HG02870 (cell line): ENCODE results near the gene CPNE4.

Experiments used
- ATAC-seq: cut with Tn5 transposase; IDR thresholded peaks from one replicate; pipeline ENCODE4 v1.9.1; 2021; ENCODE audit warnings: mild to moderate bottlenecking, moderate library complexity; ENCODE audit not compliant: unreplicated experiment

CPNE4 gene

DNA sequence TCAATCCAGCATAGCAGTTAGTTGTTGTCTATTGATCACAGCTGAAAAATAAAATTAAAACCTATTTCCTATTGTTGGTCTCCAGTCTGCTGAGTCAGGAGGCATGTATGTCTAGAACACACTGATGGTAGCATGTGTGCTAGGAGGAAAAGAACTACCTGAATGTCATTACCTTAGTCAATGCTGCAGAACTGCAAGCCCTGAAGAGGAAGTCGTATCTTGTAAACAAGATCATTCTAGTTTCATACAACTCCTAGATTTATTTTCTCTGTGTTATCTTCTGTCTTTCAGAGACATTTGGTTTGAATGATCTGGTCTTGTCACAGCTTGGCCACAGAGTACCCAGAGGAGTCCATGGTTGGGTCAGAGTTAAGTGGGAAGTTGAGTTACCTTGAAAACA is 422.1 kb downstream of the CPNE4 start:
- ATAC-seq = peak; percentile 40

DNA sequence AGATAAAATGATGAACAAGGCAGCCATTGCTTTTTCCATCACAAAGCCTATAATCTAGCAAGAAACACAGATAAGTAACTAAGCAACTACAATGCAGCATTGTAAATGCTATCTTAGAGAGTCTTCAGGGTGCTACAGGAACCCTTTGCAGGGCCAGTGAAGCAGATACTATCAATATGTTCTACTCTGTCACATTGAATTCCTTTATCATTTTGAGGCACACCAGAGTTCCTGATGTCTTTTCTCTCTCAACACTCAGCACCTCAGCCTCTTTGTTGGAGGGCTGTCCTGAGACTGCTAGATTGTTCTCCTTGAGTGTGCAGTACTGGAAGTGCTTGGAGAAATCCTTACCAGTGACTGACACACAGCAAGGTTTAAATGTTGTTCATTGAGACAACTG is 424.6 kb downstream of the CPNE4 start:
- no peak for ATAC-seq

DNA sequence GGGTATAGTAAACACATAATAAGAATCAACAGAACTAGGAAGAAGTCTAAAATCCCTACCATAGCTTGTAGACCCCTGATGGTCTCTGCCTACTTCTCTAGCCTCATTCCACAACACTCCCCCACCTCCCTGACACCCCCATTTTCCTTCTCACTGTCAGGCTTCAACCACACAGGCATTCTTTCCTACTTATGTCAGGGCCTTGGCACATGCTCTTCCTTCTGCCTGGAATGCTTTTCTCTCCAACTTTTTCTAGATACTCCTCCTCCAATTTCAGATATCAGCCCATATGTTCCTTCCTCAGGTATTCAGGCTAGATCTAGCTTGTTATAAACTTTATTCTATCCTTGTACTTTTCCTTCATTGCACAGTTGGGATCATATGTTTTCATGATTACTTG is 426.1 kb downstream of the CPNE4 start:
- no peak for ATAC-seq

DNA sequence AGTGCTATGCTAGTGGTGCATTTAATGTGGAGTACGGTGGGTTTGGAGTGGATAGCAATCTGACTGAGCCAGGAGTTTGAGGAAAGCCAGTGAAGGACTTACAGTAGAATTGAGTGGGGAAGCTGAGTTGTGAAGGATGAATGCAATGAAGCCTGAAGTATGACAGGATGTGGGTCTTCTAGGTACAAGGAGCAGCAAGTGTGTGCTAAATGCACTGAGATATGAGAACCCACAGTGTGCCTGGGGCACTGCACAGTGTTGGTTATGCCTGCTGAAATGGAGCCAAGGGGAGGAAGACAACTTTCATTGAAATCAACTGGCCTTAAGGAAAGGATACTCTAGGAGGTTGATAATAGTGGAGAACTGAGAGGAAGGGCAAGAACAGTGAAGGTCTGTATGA is 426.5 kb downstream of the CPNE4 start:
- ATAC-seq = peak; percentile 68

- ATAC-seq = no peak
Observed at GRCh38 chr3:131605916-131606315, 428.9 kb downstream of the CPNE4 start.

GRCh38 chr3:131602011-131602779 is 432.6 kb downstream of the CPNE4 start:
- no peak for ATAC-seq

- no peak for ATAC-seq
Observed at GRCh38 chr3:131597816-131598215, 437.0 kb downstream of the CPNE4 start.

- ATAC-seq = no peak
Observed at GRCh38 chr3:131596884-131597283, 437.9 kb downstream of the CPNE4 start.

DNA sequence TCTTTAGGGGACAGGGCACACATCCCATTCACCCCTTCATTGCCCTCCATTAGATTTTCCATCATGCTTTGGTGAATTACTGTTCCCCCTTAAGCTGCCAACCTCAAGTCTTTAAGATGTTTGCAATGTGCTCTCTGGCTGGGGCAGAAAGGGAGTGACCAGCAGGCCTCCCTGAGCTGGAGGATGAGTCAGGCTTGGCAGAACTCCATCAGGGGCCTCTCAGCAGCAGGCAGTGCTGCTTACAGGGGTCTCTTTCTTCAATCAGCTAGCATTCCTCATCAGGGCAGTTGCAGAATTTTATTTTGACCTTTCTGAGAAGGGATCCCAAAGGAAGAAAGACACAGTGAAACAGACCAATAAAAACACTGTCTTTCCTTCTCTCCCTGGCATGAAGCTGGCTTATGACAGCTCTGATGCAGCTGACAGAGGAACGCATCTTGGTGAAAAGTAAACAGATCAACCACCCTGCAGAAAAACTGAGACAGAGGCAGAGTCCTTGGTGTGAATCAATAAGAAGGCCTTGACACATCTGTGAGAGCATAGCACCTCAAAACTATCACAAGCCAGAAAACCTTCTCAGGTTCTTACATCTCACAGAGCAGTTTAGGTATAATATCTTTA is 443.3 kb downstream of the CPNE4 start:
- no peak for ATAC-seq

- ATAC-seq = no peak
Observed at GRCh38 chr3:131586277-131586676, 448.5 kb downstream of the CPNE4 start.

DNA sequence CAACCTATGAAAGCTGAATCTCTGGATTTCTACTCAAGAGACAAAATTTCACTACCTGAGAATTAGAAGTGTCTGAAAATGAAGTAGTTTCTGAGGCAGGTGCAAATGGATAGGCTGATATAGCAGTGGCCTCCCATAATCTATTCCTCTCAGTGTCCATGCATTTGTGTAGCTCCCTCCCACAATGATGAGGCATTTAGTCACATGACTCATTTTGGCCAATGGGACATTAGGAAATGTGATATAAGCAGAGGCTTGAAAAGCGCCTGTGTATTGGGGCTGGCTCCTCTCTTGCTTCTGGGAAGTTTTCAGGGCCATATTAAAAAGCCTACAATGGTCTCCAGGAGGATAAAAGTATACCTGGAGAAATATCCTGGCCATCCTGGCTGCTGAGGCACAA is 452.4 kb downstream of the CPNE4 start:
- no peak for ATAC-seq

GRCh38 chr3:131568460-131568859 is 466.4 kb downstream of the CPNE4 start:
- no peak for ATAC-seq

DNA sequence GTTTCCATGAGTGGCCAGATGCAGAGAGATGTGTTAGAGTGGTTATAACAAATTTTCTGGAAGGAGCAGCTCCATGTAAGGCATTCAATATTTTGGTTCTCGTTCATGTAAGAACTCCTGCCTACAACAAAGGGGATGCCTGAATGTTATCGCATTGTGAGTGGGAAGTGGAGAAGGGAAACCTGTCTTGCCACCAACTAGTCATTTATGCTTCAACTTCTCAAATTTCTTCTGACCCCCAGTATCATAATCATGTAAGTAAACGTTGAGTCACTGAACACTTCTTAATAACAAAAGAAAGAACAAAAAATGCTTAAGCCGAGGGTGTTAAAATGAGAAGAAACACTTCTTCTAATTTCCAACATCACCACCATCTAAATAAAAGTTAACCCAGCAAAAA is 470.0 kb downstream of the CPNE4 start:
- no peak for ATAC-seq

- no peak for ATAC-seq
Observed at GRCh38 chr3:131561511-131561910, 473.3 kb downstream of the CPNE4 start.

- ATAC-seq = peak; percentile 45
Observed at GRCh38 chr3:131560795-131561194, 474.0 kb downstream of the CPNE4 start.

DNA sequence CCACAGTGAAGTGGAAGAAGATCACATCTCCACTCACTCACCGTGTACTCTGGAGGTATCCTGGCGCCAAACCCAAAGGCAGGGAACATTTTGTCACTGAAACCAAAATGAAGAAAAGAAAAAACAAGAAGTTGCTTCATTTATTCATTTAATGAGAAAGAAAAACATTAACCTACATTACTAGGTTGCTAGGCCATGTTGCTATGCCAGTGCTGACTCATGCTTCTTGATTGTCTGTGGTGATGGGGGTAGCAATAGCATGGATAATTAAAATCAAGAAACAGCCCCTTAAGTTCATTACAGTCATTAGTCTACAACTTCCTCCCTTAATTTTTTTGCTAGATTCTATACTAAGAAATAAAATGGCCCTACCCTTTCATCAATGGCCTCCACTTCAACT is 479.4 kb downstream of the CPNE4 start:
- no peak for ATAC-seq

GRCh38 chr3:131553495-131554247 is 481.1 kb downstream of the CPNE4 start:
- ATAC-seq = peak; percentile 99

DNA sequence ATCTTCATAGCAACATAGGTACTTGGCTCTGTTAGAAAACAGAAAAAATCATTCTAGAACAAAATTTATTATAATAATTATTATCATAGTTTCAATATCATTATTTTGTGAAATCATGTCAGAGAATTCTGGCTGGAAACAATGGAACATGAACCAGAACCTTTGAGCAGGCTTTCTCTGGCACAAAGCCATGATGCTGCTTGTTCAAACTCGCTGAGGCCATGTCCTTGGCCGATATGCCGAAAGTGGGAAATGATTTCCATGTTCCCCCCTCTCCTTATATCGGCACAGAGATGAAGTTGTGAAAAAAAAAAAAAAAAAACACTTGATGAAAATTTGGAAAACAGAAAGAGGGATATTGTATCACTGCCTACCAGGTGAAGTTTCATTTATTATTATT is 483.1 kb downstream of the CPNE4 start:
- no peak for ATAC-seq

GRCh38 chr3:131550562-131551465 is 484.0 kb downstream of the CPNE4 start:
- ATAC-seq = no peak

GRCh38 chr3:131549340-131549739 is 485.5 kb downstream of the CPNE4 start:
- ATAC-seq = no peak

- ATAC-seq = no peak
Observed at GRCh38 chr3:131547585-131547984, 487.2 kb downstream of the CPNE4 start.
